SH-SY5Y (cell line): ENCODE data around the gene KCMF1.

Source experiments
- GATA2 ChIP-seq: IDR thresholded peaks from 2 replicates; pipeline ENCODE4 v1.6.1; 2011; ENCODE audit warnings: mild to moderate bottlenecking, low read depth, low read length
- GATA3 ChIP-seq: IDR thresholded peaks from 2 replicates; pipeline ENCODE4 v1.6.1; 2011; ENCODE audit warnings: low read depth, mild to moderate bottlenecking, low read length, moderate library complexity

DNA sequence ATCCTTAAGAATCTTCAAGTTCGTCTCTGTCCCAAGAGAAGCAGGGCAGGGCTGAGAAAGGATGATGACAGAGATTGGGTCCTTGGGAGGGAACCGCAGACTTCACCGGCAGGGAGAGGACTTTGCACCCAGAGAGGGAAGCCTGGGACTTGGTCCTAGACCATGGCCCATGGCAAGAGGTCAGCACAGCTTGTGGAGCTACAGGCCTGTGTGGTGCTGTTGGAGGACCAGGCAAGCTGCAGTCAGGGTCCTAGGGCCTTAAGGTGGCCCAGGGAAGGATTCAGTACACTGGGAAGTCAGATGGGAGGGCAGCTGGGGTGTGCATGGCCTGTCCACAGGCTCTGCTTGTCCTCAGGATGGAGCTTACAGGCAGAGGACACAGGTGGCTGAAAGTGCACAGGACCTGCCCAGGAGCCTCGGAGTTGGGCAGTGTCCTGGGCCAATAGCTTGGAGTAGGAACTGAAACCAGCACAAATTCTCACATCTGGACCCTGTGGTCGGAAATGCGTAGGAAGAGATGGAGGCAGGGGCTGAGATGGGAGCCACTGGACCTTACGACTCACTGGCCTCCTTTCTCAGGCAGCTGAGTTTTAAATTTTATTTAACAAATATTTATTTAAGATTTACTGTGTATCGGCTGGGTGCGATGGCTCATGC, 105.8 kb downstream of the KCMF1 start:
- TF ChIP-seq GATA2 (no peak), GATA3 (no peak)
